Liver (tissue), 9 donors: ENCODE measurements around the gene MPC1. TPM values are rescaled to one million over a fixed set of nuclear protein-coding genes. Genes with fewer than 3 reads are reported as not detected.

Experiments used
- DNase-seq: peaks from one replicate; pipeline ENCODE4 v3.0.0-alpha.2; 2017; ENCODE audit warnings: low spot score
- H3K27ac ChIP-seq, 2 donors: one replicate each; pipeline ENCODE4 v1.7.0; 2013; ENCODE audit warnings: inconsistent platforms in 2 of 2, low read length in 2 of 2, control low read depth in 1 of 2, low read depth in 1 of 2, mild to moderate bottlenecking in 1 of 2
- H3K27me3 ChIP-seq, 4 donors: one replicate each; pipeline versions ENCODE4 v1.6.1 to v1.7.0; 2013; ENCODE audit warnings: low read length in 3 of 4, inconsistent platforms in 1 of 4, mild to moderate bottlenecking in 1 of 4, moderate library complexity in 1 of 4; ENCODE audit not compliant: control insufficient read depth in 4 of 4, insufficient read depth in 4 of 4
- H3K36me3 ChIP-seq, 4 donors: one replicate each; pipeline versions ENCODE4 v1.6.1 to v1.7.0; 2013; ENCODE audit warnings: low read length in 3 of 4, mild to moderate bottlenecking in 3 of 4, low read depth in 1 of 4, moderate library complexity in 1 of 4; ENCODE audit not compliant: control insufficient read depth in 4 of 4, insufficient read depth in 3 of 4
- H3K4me1 ChIP-seq, 4 donors: one replicate each; pipeline versions ENCODE4 v1.6.1 to v1.7.0; 2013; ENCODE audit warnings: low read length in 3 of 4, mild to moderate bottlenecking in 3 of 4, moderate library complexity in 1 of 4; ENCODE audit not compliant: control insufficient read depth in 4 of 4, insufficient read depth in 4 of 4
- H3K4me3 ChIP-seq, 3 donors: one replicate each; pipeline versions ENCODE4 v1.6.1 to v1.7.0; 2013; ENCODE audit warnings: low read length in 3 of 3, control low read depth in 1 of 3, low read depth in 1 of 3, mild to moderate bottlenecking in 1 of 3
- H3K9ac ChIP-seq, 2 donors: one replicate each; pipeline ENCODE4 v1.7.0; 2013; ENCODE audit warnings: low read length in 2 of 2, mild to moderate bottlenecking in 2 of 2, moderate library complexity in 2 of 2, control low read depth in 1 of 2, low read depth in 1 of 2
- H3K9me3 ChIP-seq, 4 donors: one replicate each; pipeline versions ENCODE4 v1.6.1 to v1.7.0; 2013; ENCODE audit warnings: low read length in 3 of 4; ENCODE audit not compliant: control insufficient read depth in 4 of 4
- EGR1 ChIP-seq, 2 donors: IDR thresholded peaks; 2 replicates each; pipeline ENCODE4 v1.6.1; 2016 to 2018; ENCODE audit warnings: antibody characterized with exemption in 2 of 2, low read depth in 2 of 2
- FOXA1 ChIP-seq: IDR thresholded peaks from 2 replicates; pipeline ENCODE4 v1.6.1; 2016; ENCODE audit warnings: antibody characterized with exemption
- FOXA2 ChIP-seq: IDR thresholded peaks from 2 replicates; pipeline ENCODE4 v1.6.1; 2016; ENCODE audit warnings: antibody characterized with exemption
- GABPA ChIP-seq, 2 donors: IDR thresholded peaks in 1 of 2; conservative IDR thresholded peaks in 1 of 2; 2 replicates each; pipeline ENCODE4 v1.6.1; 2016; ENCODE audit warnings: antibody characterized with exemption in 2 of 2, mild to moderate bottlenecking in 1 of 2, moderate library complexity in 1 of 2
- HNF4G ChIP-seq: IDR thresholded peaks from 2 replicates; pipeline ENCODE4 v1.6.1; 2016; ENCODE audit warnings: antibody characterized with exemption
- JUND ChIP-seq, 2 donors: IDR thresholded peaks; 2 replicates each; pipeline ENCODE4 v1.6.1; 2016; ENCODE audit warnings: antibody characterized with exemption in 2 of 2
- NR2F2 ChIP-seq: IDR thresholded peaks from 2 replicates; pipeline ENCODE4 v1.6.1; 2016; ENCODE audit warnings: antibody characterized with exemption
- RAD21 ChIP-seq, 2 donors: IDR thresholded peaks; 2 replicates each; pipeline ENCODE4 v1.6.1; 2016; ENCODE audit warnings: antibody characterized with exemption in 2 of 2, mild to moderate bottlenecking in 2 of 2
- RXRA ChIP-seq, 2 donors: IDR thresholded peaks; 2 replicates each; pipeline ENCODE4 v1.6.1; 2017 to 2018; ENCODE audit warnings: antibody characterized with exemption in 2 of 2, mild to moderate bottlenecking in 1 of 2
- SP1 ChIP-seq: IDR thresholded peaks from 2 replicates; pipeline ENCODE4 v1.6.1; 2018; ENCODE audit warnings: antibody characterized with exemption, mild to moderate bottlenecking
- TAF1 ChIP-seq: conservative IDR thresholded peaks from 2 replicates; pipeline ENCODE4 v1.6.1; 2016; ENCODE audit warnings: antibody characterized with exemption, mild to moderate bottlenecking
- YY1 ChIP-seq: IDR thresholded peaks from 2 replicates; pipeline ENCODE4 v1.6.1; 2016; ENCODE audit warnings: antibody characterized with exemption, mild to moderate bottlenecking
- WGBS: extraction: QIAGEN DNeasy Blood & Tissue Kit; methylation state at CpG from one replicate; pipeline ENCODE4 v1.1.7; 2013; 5-methylcytosine and 5-hydroxymethylcytosine counted together
- polyA plus RNA-seq, 2 donors: library from polyadenylated mRNA; stranded (reverse) in 1 of 2; unstranded in 1 of 2; fragments of 200-250 nt in 1 of 2; fragments of >200 nt in 1 of 2; fragmentation: Nextera tagmentation in 1 of 2; extraction: Ambion mirVana in 1 of 2; gene quantifications; one replicate each; pipeline versions ENCODE4 v1.2.1 to v1.2.3, GENCODE V29; 2013 to 2015
- total RNA-seq, 2 donors: library from RNA; depleted of rRNA; stranded (reverse); fragments of >200 nt; gene quantifications; one replicate each; pipeline ENCODE4 v1.2.3, GENCODE V29; 2014
- TF ChIP-seq, protein P1 (sequence below): IDR thresholded peaks from 2 replicates; pipeline ENCODE4 v1.6.1; 2016; ENCODE audit warnings: antibody characterized with exemption
- TF ChIP-seq, protein P2 (sequence below): IDR thresholded peaks from 2 replicates; pipeline ENCODE4 v1.6.1; 2016; ENCODE audit warnings: antibody characterized with exemption
- TF ChIP-seq, protein P3 (sequence below): IDR thresholded peaks from 2 replicates; pipeline ENCODE4 v1.6.1; 2016; ENCODE audit warnings: antibody characterized with exemption, mild to moderate bottlenecking
- TF ChIP-seq, protein P4 (sequence below): fragments of 150-350 bp; IDR thresholded peaks from 2 replicates; pipeline ENCODE4 v1.5.1; 2017; ENCODE audit warnings: improper control_type of control experiment, low read depth, low read length; ENCODE audit not compliant: missing input control
- TF ChIP-seq, protein P5 (sequence below): IDR thresholded peaks from 2 replicates; pipeline ENCODE4 v1.6.1; 2016; ENCODE audit warnings: antibody characterized with exemption
- donor health status: healthy.
- donor health status: healthy.
- donor health status: healthy.
- donor health status: healthy.
- donor health status: healthy.

Gene MPC1
- total and polyA plus RNA-seq, 4 donors: 79.7 to 478 (median 237) TPM

DNA sequence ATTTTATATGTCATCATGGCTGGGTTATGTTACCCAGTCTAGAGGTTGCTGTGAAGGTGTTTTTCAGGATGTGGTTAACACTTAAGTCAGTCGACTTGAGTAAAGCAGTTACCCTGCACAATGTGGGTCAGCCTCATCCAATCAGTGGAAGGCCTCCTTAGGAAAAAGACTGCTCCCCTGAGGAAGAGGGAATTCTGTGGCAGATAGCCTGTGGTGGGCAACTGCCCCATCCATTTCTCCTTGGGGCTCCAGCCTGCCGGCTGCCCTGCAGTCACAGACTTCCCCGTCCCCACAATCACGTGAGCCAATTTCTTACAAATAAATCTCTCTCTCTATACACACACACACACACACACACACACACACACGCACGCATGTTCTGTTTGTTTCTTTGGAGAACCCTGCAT, 34.5 kb upstream of the MPC1 start:
- no peak for DNase-seq
- no peaks in the 10 kb centered on the region for H3K36me3 ChIP-seq

More for the DNA sequence above, 34.5 kb upstream of the MPC1 start:
- peaks cover 0 to 12% (median 2%) of the 10 kb centered on the region in 4 donors for H3K4me1 ChIP-seq
- TF ChIP-seq RAD21 (IDR thresholded peaks at IDR 0.05) (no peak), SP1 (no peak), RXRA (IDR thresholded peaks at IDR 0.05) (no peak), NR2F2 (no peak), YY1 (no peak), JUND (IDR thresholded peaks at IDR 0.05) (no peak), EGR1 (IDR thresholded peaks at IDR 0.05; ENCODE audit: low read depth in 2 of 2) (no peak), HNF4G (no peak), FOXA1 (no peak), FOXA2 (no peak), GABPA (IDR thresholded peaks at IDR 0.05 in 1 of 2, conservative IDR thresholded peaks at IDR 0.05 in 1 of 2) (no peak), TAF1 (no peak)
- TF ChIP-seq, protein P1, sequence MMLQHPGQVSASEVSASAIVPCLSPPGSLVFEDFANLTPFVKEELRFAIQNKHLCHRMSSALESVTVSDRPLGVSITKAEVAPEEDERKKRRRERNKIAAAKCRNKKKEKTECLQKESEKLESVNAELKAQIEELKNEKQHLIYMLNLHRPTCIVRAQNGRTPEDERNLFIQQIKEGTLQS: no peak
- TF ChIP-seq, protein P2, sequence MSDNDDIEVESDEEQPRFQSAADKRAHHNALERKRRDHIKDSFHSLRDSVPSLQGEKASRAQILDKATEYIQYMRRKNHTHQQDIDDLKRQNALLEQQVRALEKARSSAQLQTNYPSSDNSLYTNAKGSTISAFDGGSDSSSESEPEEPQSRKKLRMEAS: no peak
- TF ChIP-seq, protein P3, sequence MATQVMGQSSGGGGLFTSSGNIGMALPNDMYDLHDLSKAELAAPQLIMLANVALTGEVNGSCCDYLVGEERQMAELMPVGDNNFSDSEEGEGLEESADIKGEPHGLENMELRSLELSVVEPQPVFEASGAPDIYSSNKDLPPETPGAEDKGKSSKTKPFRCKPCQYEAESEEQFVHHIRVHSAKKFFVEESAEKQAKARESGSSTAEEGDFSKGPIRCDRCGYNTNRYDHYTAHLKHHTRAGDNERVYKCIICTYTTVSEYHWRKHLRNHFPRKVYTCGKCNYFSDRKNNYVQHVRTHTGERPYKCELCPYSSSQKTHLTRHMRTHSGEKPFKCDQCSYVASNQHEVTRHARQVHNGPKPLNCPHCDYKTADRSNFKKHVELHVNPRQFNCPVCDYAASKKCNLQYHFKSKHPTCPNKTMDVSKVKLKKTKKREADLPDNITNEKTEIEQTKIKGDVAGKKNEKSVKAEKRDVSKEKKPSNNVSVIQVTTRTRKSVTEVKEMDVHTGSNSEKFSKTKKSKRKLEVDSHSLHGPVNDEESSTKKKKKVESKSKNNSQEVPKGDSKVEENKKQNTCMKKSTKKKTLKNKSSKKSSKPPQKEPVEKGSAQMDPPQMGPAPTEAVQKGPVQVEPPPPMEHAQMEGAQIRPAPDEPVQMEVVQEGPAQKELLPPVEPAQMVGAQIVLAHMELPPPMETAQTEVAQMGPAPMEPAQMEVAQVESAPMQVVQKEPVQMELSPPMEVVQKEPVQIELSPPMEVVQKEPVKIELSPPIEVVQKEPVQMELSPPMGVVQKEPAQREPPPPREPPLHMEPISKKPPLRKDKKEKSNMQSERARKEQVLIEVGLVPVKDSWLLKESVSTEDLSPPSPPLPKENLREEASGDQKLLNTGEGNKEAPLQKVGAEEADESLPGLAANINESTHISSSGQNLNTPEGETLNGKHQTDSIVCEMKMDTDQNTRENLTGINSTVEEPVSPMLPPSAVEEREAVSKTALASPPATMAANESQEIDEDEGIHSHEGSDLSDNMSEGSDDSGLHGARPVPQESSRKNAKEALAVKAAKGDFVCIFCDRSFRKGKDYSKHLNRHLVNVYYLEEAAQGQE: no peak
- TF ChIP-seq, protein P4, sequence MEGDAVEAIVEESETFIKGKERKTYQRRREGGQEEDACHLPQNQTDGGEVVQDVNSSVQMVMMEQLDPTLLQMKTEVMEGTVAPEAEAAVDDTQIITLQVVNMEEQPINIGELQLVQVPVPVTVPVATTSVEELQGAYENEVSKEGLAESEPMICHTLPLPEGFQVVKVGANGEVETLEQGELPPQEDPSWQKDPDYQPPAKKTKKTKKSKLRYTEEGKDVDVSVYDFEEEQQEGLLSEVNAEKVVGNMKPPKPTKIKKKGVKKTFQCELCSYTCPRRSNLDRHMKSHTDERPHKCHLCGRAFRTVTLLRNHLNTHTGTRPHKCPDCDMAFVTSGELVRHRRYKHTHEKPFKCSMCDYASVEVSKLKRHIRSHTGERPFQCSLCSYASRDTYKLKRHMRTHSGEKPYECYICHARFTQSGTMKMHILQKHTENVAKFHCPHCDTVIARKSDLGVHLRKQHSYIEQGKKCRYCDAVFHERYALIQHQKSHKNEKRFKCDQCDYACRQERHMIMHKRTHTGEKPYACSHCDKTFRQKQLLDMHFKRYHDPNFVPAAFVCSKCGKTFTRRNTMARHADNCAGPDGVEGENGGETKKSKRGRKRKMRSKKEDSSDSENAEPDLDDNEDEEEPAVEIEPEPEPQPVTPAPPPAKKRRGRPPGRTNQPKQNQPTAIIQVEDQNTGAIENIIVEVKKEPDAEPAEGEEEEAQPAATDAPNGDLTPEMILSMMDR: no peak
- TF ChIP-seq, protein P5, sequence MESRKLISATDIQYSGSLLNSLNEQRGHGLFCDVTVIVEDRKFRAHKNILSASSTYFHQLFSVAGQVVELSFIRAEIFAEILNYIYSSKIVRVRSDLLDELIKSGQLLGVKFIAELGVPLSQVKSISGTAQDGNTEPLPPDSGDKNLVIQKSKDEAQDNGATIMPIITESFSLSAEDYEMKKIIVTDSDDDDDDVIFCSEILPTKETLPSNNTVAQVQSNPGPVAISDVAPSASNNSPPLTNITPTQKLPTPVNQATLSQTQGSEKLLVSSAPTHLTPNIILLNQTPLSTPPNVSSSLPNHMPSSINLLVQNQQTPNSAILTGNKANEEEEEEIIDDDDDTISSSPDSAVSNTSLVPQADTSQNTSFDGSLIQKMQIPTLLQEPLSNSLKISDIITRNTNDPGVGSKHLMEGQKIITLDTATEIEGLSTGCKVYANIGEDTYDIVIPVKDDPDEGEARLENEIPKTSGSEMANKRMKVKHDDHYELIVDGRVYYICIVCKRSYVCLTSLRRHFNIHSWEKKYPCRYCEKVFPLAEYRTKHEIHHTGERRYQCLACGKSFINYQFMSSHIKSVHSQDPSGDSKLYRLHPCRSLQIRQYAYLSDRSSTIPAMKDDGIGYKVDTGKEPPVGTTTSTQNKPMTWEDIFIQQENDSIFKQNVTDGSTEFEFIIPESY: no peak
- WGBS: 88% methylated on average over 6 of the region's 6 CpGs
- H3K27ac ChIP-seq: no peak overlapping the region
- H3K4me3 ChIP-seq: no peak overlapping the region
- no peaks in the 10 kb centered on the region for H3K9me3 ChIP-seq
- no peaks in the 10 kb centered on the region for H3K27me3 ChIP-seq
- no peak overlapping the region for H3K9ac ChIP-seq
